Astrocyte (in vitro differentiated cells and primary cell): ENCODE results near the gene LSM7.

ENCODE experiments used
- EZH2 ChIP-seq: IDR thresholded peaks from 2 replicates; pipeline ENCODE4 v1.6.1; 2012; ENCODE audit warnings: mild to moderate bottlenecking, low read length, inconsistent platforms; ENCODE audit not compliant: insufficient read depth
- TF ChIP-seq, protein P1 (sequence below): IDR thresholded peaks from 2 replicates; pipeline ENCODE4 v1.5.1; 2011; ENCODE audit warnings: low read depth, mild to moderate bottlenecking, inconsistent platforms, low read length, moderate library complexity; ENCODE audit not compliant: insufficient read depth

DNA sequence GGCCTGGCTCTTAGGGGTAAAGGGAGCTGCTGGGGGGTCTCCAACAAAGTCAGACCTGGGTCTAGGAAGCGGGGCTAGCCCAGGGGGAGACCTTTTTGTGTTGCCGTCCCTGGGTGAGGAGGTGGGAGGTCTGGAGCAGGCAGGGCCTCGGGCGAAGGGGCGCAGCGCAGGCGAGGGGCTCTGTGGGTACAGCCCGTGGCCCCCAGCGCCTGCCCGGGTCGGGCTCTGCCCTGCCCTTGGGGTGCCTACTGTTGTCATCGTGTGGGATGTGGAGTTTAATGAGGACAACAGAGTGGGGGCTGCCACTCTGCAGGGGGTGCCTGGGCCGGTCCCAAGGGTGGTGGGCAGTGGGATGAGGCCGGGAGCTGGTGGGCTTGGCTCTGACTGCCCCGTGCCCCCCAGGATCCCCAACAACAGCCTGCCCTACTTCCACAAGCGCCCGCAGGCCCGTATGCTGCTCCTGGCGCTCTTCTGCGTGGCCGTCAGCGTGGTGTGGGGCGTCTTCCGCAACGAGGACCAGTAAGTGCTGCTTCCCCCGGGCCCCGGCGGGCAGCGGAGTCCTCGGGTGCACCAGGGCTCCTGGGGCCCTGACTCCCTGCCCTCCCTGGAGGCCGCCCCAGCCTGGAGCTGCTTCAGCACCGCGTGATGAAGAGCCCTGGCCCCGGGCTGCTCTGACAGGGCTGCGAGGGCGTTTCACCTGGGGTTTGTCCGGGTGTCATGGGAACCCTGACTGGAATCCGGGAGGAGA lies 12.3 kb upstream of the LSM7 start:
- TF ChIP-seq, protein P1, sequence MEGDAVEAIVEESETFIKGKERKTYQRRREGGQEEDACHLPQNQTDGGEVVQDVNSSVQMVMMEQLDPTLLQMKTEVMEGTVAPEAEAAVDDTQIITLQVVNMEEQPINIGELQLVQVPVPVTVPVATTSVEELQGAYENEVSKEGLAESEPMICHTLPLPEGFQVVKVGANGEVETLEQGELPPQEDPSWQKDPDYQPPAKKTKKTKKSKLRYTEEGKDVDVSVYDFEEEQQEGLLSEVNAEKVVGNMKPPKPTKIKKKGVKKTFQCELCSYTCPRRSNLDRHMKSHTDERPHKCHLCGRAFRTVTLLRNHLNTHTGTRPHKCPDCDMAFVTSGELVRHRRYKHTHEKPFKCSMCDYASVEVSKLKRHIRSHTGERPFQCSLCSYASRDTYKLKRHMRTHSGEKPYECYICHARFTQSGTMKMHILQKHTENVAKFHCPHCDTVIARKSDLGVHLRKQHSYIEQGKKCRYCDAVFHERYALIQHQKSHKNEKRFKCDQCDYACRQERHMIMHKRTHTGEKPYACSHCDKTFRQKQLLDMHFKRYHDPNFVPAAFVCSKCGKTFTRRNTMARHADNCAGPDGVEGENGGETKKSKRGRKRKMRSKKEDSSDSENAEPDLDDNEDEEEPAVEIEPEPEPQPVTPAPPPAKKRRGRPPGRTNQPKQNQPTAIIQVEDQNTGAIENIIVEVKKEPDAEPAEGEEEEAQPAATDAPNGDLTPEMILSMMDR: no peak
- no peak for TF ChIP-seq EZH2
